NB4 (cell line): ENCODE results near the gene CCDC138.

ENCODE experiments used
- MYC ChIP-seq: IDR thresholded peaks from 2 replicates; pipeline ENCODE4 v1.6.1; 2011; ENCODE audit warnings: low read depth, low read length
- POLR2A ChIP-seq: IDR thresholded peaks from 2 replicates; pipeline ENCODE4 v1.6.1; 2011; ENCODE audit warnings: mild to moderate bottlenecking; ENCODE audit not compliant: insufficient read length; ENCODE audit errors: extremely low read depth
- TF ChIP-seq, protein P1 (sequence below): IDR thresholded peaks from one replicate; pipeline ENCODE4 v1.5.1; 2012; ENCODE audit warnings: low read depth, low read length
- TF ChIP-seq, protein P2 (sequence below): IDR thresholded peaks from 2 replicates; pipeline ENCODE4 v1.6.1; 2011; ENCODE audit warnings: low read depth, low read length

DNA sequence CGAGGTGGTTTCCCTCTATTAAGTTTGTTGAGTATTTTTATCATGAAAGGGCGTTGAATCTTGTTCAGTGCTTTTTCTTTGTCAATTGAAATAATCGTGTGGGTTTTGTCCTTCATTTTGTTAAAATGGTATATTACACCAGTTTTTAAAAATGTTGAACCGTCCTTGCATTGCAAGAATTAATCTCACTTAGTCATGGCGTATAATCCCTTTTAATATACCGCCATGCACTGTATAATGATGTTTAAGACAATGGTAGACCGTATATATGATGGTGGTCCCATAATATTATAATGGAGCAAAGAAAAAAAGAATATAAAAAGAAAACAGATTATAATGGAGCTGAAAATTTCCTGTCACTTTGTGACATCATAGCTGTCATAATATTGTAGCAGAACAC, 50.6 kb downstream of the CCDC138 start:
- TF ChIP-seq POLR2A (no peak), MYC (no peak)
- TF ChIP-seq, protein P1, sequence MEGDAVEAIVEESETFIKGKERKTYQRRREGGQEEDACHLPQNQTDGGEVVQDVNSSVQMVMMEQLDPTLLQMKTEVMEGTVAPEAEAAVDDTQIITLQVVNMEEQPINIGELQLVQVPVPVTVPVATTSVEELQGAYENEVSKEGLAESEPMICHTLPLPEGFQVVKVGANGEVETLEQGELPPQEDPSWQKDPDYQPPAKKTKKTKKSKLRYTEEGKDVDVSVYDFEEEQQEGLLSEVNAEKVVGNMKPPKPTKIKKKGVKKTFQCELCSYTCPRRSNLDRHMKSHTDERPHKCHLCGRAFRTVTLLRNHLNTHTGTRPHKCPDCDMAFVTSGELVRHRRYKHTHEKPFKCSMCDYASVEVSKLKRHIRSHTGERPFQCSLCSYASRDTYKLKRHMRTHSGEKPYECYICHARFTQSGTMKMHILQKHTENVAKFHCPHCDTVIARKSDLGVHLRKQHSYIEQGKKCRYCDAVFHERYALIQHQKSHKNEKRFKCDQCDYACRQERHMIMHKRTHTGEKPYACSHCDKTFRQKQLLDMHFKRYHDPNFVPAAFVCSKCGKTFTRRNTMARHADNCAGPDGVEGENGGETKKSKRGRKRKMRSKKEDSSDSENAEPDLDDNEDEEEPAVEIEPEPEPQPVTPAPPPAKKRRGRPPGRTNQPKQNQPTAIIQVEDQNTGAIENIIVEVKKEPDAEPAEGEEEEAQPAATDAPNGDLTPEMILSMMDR, result no peak
- TF ChIP-seq, protein P2, sequence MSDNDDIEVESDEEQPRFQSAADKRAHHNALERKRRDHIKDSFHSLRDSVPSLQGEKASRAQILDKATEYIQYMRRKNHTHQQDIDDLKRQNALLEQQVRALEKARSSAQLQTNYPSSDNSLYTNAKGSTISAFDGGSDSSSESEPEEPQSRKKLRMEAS, result no peak
